Urinary bladder (tissue), 4 donors: Measurements from ENCODE around the gene ZNF32. TPM values are rescaled to one million over a fixed set of nuclear protein-coding genes. Genes with fewer than 3 reads are reported as not detected.

Experiments
- DNase-seq: peaks from one replicate; pipeline ENCODE4 v3.0.0-alpha.2; 2015; ENCODE audit errors: extremely low spot score
- H3K27ac ChIP-seq: one replicate; pipeline ENCODE4 v1.5.1; 2013; ENCODE audit warnings: low read depth, mild to moderate bottlenecking, moderate library complexity
- H3K36me3 ChIP-seq: one replicate; pipeline ENCODE4 v1.6.1; 2013; ENCODE audit warnings: mild to moderate bottlenecking, moderate library complexity; ENCODE audit not compliant: insufficient read depth
- H3K4me1 ChIP-seq: one replicate; pipeline ENCODE4 v1.6.1; 2013; ENCODE audit warnings: mild to moderate bottlenecking, moderate library complexity; ENCODE audit not compliant: insufficient read depth
- H3K4me3 ChIP-seq: one replicate; pipeline ENCODE4 v1.5.1; 2013; ENCODE audit warnings: low read depth, low read length
- WGBS: extraction: QIAGEN DNeasy Blood & Tissue Kit; methylation state at CpG from one replicate; pipeline ENCODE4 v1.1.7; 2013; 5-methylcytosine and 5-hydroxymethylcytosine counted together
- polyA plus RNA-seq: library from polyadenylated mRNA; stranded (reverse); fragments of 200-250 nt; gene quantifications from one replicate; pipeline ENCODE4 v1.2.3, GENCODE V29; 2013
- total RNA-seq: library from RNA; depleted of rRNA; stranded (reverse); fragments of >200 nt; gene quantifications from one replicate; pipeline ENCODE4 v1.2.3, GENCODE V29; 2014
- donor health status: healthy with polysubstance abuse.
- donor health status: healthy.

Gene ZNF32, protein sequence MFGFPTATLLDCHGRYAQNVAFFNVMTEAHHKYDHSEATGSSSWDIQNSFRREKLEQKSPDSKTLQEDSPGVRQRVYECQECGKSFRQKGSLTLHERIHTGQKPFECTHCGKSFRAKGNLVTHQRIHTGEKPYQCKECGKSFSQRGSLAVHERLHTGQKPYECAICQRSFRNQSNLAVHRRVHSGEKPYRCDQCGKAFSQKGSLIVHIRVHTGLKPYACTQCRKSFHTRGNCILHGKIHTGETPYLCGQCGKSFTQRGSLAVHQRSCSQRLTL
- total RNA-seq: 37.7 TPM
- polyA plus RNA-seq: 50.9 TPM

DNA sequence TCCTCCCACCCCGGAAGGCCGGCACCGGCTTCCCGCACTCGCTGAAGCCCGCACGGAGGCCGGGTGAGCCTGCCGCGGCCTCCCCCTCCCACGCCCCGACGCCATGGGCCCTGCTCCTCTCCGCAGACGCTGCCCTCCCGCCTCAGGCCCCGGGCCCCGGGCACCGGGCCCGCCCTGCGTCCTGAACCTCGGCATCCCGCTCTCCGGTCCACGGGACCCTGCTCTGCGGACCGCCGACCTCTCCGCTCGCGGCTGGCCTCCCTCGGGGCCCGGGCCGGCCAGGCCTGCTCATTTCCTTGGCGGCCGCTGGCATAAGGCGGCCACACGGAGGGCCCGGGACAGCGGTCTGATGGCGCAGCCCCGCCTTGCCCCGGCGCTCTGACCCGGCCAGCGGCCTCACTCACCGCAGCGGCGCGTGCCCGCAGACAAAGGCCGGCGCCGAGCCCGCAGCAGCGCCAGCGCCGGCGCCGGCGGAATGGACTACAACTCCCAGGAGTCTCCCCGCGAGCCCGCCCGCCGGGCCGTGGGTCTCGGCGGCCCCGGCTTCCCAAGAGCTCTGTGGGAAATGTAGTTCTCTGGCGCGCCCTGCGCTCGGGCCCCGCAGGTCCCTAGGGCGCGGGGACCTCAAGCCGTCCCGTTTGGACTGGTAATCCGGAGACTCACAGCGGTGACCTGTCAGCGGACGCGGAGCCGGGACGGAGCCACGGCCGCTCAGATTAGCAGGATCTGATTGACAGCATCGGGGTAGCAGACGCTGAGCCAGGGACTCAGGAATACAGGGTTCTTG is at the start of gene ZNF32:
ZNF32 (minus strand) TSS at position 484 of the 787 bp plus-strand sequence. CDS start 2,748 bp downstream, outside the sequence.
- Histone ChIP-seq H3K27ac (peak within 1 kb of the TSS; percentile 47), H3K36me3 (peaks cover 14% of the 10 kb centered on the region), H3K4me1 (no peaks in the 10 kb centered on the region), H3K4me3 (peak within 1 kb of the TSS; percentile 76)
- peak; percentile 57 for DNase-seq
- under 1% methylated on average over 90 of the region's 90 CpGs for WGBS

DNA sequence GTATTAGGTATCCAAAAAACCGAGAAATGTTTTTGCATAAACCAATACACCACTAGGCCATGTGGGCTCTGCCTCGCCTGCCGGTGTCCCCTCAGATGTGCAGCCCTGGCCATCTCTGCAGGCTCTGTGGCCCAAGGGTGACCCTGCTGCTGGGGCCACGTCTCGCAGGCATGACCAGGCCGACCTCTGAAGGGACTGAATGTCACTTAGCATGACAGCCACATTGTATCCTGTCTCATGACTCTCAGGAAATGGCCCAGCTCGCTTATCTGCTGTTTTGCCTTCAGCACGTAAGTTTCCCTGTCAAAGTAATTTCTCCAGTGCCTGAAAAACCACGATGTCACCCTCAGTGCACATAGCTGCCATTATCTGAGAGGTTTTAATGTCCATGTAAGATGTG is 49.5 kb upstream of the ZNF32 start:
- no peak overlapping the region for H3K27ac ChIP-seq
- H3K4me1 ChIP-seq: no peaks in the 10 kb centered on the region
- no peaks in the 10 kb centered on the region for H3K36me3 ChIP-seq
- no peak overlapping the region for H3K4me3 ChIP-seq
- 73% methylated on average over 9 of the region's 9 CpGs for WGBS
- DNase-seq: no peak

DNA sequence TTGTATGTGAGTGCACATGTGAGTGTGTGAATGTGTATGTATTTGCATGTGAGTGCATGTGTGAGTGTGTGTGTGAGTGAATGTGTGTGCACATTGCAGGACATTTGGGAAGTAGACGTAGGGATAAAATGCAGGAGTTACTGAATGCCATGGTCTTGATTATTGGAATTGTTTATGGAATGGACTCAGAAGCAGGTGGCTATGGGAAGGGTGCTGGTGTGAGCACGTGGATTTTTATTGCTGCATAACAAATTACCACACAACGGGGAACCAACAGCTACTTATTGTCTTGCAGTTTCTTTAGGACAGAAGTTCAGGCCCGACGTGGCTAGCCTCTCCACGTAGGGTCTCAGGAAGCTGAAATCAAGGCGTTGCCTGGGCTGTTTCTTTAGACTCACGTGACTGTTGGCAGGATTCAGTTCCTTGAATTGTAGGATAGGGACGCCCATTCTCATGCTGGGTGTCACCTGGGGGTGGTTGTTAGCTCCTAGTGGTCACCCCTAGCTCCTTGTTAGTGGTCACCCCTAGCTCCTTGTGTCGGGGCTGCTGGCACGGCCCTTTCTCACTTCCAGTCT is 48.3 kb upstream of the ZNF32 start:
- Histone ChIP-seq H3K4me1 (no peaks in the 10 kb centered on the region), H3K4me3 (no peak overlapping the region), H3K27ac (no peak overlapping the region), H3K36me3 (no peaks in the 10 kb centered on the region)
- 86% methylated on average over 11 of the region's 11 CpGs for WGBS
- no peak for DNase-seq

DNA sequence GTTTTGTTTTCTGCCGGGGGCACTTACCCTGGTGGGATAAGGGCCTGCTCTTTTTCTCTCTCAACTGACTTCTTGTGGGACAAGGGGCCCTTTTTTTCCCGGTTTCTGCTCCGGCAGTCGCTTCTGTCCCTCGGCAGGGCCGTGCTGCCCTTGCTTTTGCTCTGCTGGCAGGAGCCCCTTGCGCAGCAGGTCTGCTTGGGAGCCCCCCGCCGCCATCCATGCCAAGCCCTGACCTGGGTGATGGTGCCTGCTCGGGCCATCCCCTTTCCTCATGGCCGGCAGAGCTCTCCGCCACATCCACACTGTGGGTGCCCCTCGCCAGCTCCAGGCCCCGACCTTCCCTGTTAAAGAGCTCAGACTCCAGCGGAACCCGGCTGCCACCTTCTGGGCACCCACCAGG is 47.0 kb upstream of the ZNF32 start:
- WGBS: 97% methylated on average over 16 of the region's 16 CpGs
- no peak overlapping the region for H3K27ac ChIP-seq
- H3K4me3 ChIP-seq: no peak overlapping the region
- no peak for DNase-seq
- no peaks in the 10 kb centered on the region for H3K36me3 ChIP-seq
- H3K4me1 ChIP-seq: no peaks in the 10 kb centered on the region

DNA sequence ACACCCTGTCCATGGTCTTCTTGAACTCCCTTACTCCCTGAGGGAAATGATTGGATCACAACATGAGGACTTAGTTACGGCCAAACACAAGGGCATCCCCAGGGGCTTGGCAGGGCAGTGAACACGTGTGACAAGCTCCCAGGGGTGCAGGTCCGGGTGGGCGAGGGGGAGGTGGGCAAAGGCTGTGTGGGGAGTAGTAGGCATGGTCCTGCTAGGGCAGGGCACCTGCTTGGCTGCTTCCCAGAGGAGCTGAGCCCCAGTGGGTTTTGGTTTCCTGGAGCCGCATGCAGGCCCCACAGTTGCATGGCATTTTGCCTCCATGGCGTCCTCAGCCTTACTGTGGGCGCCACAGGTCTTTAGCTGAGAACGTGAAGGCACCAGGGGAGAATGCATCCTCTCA is 46.6 kb upstream of the ZNF32 start:
- no peak overlapping the region for H3K27ac ChIP-seq
- H3K4me1 ChIP-seq: no peaks in the 10 kb centered on the region
- 94% methylated on average over 8 of the region's 8 CpGs for WGBS
- no peak overlapping the region for H3K4me3 ChIP-seq
- H3K36me3 ChIP-seq: no peaks in the 10 kb centered on the region
- DNase-seq: no peak

DNA sequence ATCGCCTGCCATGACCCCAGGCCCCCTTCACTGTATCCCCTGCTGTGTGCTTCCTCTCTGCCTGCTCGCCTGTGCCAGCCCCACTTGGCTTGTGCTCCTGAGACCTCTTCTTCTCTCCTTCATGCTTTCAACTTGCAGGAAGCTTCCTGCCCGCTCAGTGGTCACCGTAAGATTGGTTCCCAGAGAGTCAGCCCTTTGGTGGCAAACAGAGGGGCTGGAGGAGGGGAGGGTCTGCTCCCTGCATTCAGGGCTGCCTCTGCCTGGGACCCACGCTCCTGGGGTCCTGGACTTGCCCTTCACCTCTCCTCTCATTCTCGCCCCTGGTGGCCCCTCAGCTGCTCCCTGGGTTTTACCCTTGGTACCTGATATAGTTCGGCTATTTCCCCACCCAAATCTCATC is 45.8 kb upstream of the ZNF32 start:
- DNase-seq: no peak
- Histone ChIP-seq H3K4me3 (no peak overlapping the region), H3K36me3 (no peaks in the 10 kb centered on the region), H3K4me1 (no peaks in the 10 kb centered on the region), H3K27ac (no peak overlapping the region)
- 94% methylated on average over 7 of the region's 7 CpGs for WGBS

DNA sequence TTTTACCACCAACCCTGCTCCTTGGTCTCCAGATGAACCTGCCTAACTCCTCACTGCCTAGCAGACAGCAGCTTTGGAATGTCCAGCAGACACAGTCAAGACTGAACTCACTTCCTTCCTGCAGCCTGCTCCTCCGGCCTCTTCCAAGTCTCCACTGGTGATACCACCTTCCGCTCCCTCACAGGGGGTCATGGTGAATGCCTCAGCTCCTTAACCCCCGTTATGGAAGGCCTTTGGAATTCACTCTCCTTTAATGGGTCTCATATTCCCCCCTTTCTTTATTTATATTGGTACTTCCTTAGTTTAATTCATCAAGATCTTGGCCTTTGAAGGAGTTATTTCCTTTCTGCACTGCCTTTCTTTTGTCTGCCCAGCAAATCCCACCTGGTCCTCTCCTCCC is 44.9 kb upstream of the ZNF32 start:
- Histone ChIP-seq H3K27ac (no peak overlapping the region), H3K36me3 (no peaks in the 10 kb centered on the region), H3K4me1 (no peaks in the 10 kb centered on the region), H3K4me3 (no peak overlapping the region)
- 75% methylated on average over 3 of the region's 3 CpGs for WGBS
- DNase-seq: no peak

DNA sequence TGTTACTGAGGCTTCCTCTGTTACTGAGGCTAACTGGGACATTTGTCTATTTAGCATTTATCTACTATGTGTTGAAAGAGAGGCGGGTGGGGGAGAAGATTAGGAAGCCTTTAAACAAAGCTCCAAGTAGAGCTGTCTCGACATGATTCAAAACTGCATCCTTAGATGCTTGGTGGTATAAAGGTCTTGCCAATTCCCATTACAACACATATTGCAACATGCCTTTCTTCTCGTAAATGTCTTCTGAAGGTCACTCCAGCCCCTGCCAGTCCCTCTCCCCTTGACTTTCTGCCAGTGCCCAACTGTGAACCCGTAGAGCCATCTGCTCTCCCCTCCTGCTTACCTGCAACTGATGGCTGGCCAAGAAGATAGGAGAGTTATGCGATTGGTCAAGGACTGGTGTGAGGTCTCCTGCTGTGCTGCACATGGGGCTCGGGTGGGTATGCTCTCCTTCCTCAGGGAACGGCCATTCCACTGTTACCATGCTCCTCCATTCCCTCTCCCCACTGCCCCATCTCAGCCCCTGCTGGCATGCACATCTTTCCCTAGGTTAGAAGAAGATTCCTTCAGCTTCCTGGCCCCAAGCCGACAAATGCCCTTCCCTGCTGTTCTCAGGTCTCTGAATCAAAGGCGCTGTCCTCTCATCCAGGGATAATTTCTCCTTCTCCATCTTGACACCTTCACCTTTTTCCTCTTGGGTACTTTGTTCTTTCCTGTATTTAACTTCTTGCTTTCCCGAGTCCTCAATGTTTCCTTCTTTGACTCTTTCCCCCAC is 43.6 kb upstream of the ZNF32 start:
- 78% methylated on average over 10 of the region's 10 CpGs for WGBS
- no peaks in the 10 kb centered on the region for H3K4me1 ChIP-seq
- no peak overlapping the region for H3K4me3 ChIP-seq
- H3K27ac ChIP-seq: no peak overlapping the region
- no peak for DNase-seq
- H3K36me3 ChIP-seq: no peaks in the 10 kb centered on the region

DNA sequence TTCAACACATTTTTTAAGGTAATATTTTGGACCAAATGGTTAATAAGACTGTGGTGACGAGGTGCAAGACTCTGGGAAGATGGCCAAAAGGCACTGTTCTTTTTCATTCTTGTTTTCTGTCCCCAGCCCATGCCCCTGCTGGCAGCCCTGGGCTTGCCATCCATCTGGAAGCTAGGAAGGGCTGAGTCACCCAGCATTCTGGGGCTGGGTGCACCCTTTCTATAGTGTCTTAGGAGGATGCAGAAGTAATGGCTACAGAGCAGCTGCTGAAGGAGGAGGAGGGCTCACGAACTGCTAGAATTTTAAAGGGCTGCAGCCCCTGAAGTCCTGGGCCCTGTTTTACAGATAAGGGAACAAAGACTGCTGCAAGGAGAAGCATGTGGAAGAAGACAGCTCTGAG is 42.8 kb upstream of the ZNF32 start:
- 64% methylated on average over 2 of the region's 2 CpGs for WGBS
- Histone ChIP-seq H3K36me3 (no peaks in the 10 kb centered on the region), H3K4me3 (no peak overlapping the region), H3K27ac (no peak overlapping the region), H3K4me1 (no peaks in the 10 kb centered on the region)
- no peak for DNase-seq

DNA sequence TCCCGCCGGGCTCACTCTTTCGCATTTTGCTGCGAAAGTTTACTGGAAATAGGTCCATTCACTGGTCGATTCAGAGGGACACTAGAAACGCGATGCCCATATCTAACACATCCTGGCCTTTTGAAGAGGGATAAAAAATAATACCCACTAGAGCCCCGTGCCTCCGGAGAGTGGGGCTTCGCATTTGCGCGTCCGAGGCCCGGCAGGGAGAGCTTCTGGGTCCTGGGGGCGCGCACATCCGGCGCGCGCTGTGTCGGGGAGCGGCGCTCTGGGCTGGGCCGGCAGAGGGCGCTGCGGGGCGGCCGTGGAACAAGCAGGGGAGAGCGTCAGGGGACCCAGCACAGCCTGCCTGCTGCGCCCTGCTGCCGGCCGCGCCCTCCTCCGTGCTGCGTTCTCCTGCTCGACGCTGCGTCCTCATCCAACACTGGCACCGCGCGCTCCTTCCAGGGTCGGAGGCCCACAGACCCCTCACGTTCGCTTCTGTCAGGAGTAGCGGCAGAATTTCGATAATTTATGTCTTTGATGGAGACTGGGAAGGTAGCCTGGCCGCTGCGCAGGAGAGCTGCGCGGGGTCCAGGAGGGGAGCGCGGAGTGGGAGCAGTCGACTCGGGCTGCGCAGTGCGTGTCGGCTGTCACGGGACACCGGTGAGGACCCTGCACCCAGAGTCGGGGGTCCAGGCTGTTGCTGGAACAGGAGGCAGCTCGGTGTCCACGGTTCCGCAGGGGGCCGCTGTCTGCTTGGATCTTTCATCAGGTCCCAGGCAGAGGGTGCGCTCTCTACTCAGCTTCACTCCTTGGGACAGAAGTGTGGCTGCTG is 41.5 kb upstream of the ZNF32 start:
- WGBS: 2% methylated on average over 65 of the region's 65 CpGs
- no peak overlapping the region for H3K27ac ChIP-seq
- H3K4me3 ChIP-seq: peak overlapping the region; percentile 44
- peak; percentile 57 for DNase-seq
- H3K36me3 ChIP-seq: no peaks in the 10 kb centered on the region
- H3K4me1 ChIP-seq: no peaks in the 10 kb centered on the region

DNA sequence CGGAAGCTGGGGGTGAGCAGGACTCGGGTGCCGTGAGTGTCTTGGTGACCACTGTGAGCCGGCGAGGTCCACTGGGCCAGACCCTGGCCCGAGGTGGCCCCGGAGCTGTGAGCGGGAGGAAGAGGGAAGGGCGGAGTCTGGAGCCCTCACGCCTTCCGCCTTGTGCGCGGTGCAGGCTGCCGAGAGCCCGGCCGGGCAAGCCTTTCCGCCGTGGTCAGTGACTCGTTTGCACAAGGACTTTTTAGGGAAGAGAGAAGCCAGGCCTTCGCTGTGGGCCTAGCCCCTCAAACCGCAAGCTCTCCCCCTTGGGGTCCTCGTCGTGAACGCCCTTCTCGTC is 40.9 kb upstream of the ZNF32 start:
- H3K27ac ChIP-seq: no peak overlapping the region
- H3K36me3 ChIP-seq: no peaks in the 10 kb centered on the region
- no peak for DNase-seq
- peak overlapping the region; percentile 44 for H3K4me3 ChIP-seq
- WGBS: 2% methylated on average over 25 of the region's 25 CpGs
- H3K4me1 ChIP-seq: no peaks in the 10 kb centered on the region

DNA sequence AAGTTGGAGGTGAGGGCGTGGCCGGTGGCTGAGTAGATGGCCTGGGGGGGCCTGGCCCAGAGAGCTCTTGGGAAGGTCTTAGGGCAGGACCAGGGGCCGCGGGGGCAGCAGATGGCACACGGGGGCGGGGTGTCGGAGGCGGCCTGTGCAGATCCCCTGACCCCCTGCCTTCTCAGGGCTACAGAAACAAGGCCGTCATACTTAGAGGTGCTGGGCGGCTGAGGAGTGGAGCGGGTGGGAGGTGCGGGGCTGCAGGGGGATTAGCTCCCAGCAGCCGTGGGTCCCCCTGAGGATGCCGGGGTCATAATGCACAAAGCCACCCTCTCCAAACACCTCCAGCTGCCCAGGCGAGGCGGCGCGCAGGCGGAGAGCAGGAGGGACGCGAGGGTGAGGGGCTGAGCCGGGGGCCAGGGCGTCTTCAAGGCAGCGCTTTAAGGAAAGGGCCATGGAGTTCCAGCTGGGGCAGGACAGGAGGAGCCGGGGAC is 40.4 kb upstream of the ZNF32 start:
- no peak overlapping the region for H3K27ac ChIP-seq
- no peaks in the 10 kb centered on the region for H3K4me1 ChIP-seq
- H3K36me3 ChIP-seq: no peaks in the 10 kb centered on the region
- 73% methylated on average over 25 of the region's 25 CpGs for WGBS
- peak overlapping the region; percentile 44 for H3K4me3 ChIP-seq
- DNase-seq: no peak
